Stimulated activated CD8-positive, alpha-beta memory T cell treated with anti-CD3 and anti-CD28 coated beads, Interleukin-15, amount 100 ng/mL, for 24 hours (primary cell): ENCODE results near the gene PATJ.

ENCODE experiments used
- DNase-seq: peaks from one replicate; pipeline ENCODE4 v3.0.0-alpha.2; 2020; ENCODE audit warnings: low read depth

The PATJ gene

GRCh38 chr1:61983236-61983635 lies 241.0 kb downstream of the PATJ start:
- no peak for DNase-seq

- no peak for DNase-seq
Measured at GRCh38 chr1:61992257-61992656, 250.0 kb downstream of the PATJ start.

- DNase-seq, result no peak
Measured at GRCh38 chr1:61993331-61993961, 251.2 kb downstream of the PATJ start.

GRCh38 chr1:61995641-61996040 lies 253.4 kb downstream of the PATJ start:
- no peak for DNase-seq

- DNase-seq, result no peak
Measured at GRCh38 chr1:61997123-61997522, 254.8 kb downstream of the PATJ start.

- no peak for DNase-seq
Measured at GRCh38 chr1:62003777-62004176, 261.5 kb downstream of the PATJ start.

- DNase-seq, result no peak
Measured at GRCh38 chr1:62006690-62007089, 264.4 kb downstream of the PATJ start.

- no peak for DNase-seq
Measured at GRCh38 chr1:62011006-62011405, 268.7 kb downstream of the PATJ start.

GRCh38 chr1:62012095-62012494 lies 269.8 kb downstream of the PATJ start:
- no peak for DNase-seq

GRCh38 chr1:62012836-62013235 lies 270.6 kb downstream of the PATJ start:
- DNase-seq, result no peak

GRCh38 chr1:62013264-62013663 lies 271.0 kb downstream of the PATJ start:
- DNase-seq, result no peak

GRCh38 chr1:62022382-62022983 lies 280.2 kb downstream of the PATJ start:
- DNase-seq, result no peak

- no peak for DNase-seq
Measured at GRCh38 chr1:62024690-62025089, 282.4 kb downstream of the PATJ start.

- no peak for DNase-seq
Measured at GRCh38 chr1:62025154-62025553, 282.9 kb downstream of the PATJ start.

GRCh38 chr1:62025892-62026291 lies 283.6 kb downstream of the PATJ start:
- no peak for DNase-seq

- DNase-seq, result no peak
Measured at GRCh38 chr1:62029704-62030103, 287.4 kb downstream of the PATJ start.

- no peak for DNase-seq
Measured at GRCh38 chr1:62034790-62035189, 292.5 kb downstream of the PATJ start.

- DNase-seq, result no peak
Measured at GRCh38 chr1:62037274-62037673, 295.0 kb downstream of the PATJ start.

GRCh38 chr1:62038594-62039284 lies 296.5 kb downstream of the PATJ start:
- DNase-seq, result no peak

GRCh38 chr1:62040450-62040849 lies 298.2 kb downstream of the PATJ start:
- DNase-seq, result no peak

- DNase-seq, result no peak
Measured at GRCh38 chr1:62040973-62041372, 298.7 kb downstream of the PATJ start.

- DNase-seq, result no peak
Measured at GRCh38 chr1:62043154-62043553, 300.9 kb downstream of the PATJ start.

GRCh38 chr1:62045574-62045973 lies 303.3 kb downstream of the PATJ start:
- no peak for DNase-seq

- DNase-seq, result no peak
Measured at GRCh38 chr1:62046927-62047326, 304.6 kb downstream of the PATJ start.
